HepG2 (cell line): ENCODE results near the gene CHMP4B. TPM values are rescaled to one million over a fixed set of nuclear protein-coding genes. Genes with fewer than 3 reads are reported as not detected.

Experiments used
- ARNT ChIP-seq: fragments of 450-650 bp; IDR thresholded peaks from 2 replicates; pipeline ENCODE4 v1.6.1; 2017
- CHD4 ChIP-seq: fragments of 200-600 bp; sonication (generic); IDR thresholded peaks from 2 replicates; pipeline ENCODE4 v1.7.0; 2017; ENCODE audit warnings: mild to moderate bottlenecking, low read length, borderline replicate concordance
- FOXO1 ChIP-seq: sonication (generic); formaldehyde crosslinking; IDR thresholded peaks from 2 replicates; pipeline ENCODE4 v1.4.0; 2020; ENCODE audit warnings: missing genetic modification reagents
- HNF4G ChIP-seq, 2 experiments: sonication (generic) in 1 of 2; formaldehyde crosslinking in 1 of 2; IDR thresholded peaks; 2 replicates each; pipeline versions ENCODE4 v1.4.0 to v1.6.1; 2011 to 2020; ENCODE audit warnings: borderline replicate concordance in 2 of 2, low read depth in 2 of 2, mild to moderate bottlenecking in 2 of 2, low read length in 1 of 2, missing genetic modification reagents in 1 of 2, moderate library complexity in 1 of 2
- KDM5B ChIP-seq: sonication (generic); formaldehyde crosslinking; IDR thresholded peaks from 2 replicates; pipeline ENCODE4 v1.4.0; 2020; ENCODE audit warnings: missing genetic modification reagents, mild to moderate bottlenecking, borderline replicate concordance
- KLF13 ChIP-seq: sonication (generic); formaldehyde crosslinking; IDR thresholded peaks from 2 replicates; pipeline ENCODE4 v1.4.0; 2020; ENCODE audit warnings: mild to moderate bottlenecking, missing genetic modification reagents
- MED1 ChIP-seq: sonication (generic); formaldehyde crosslinking; IDR thresholded peaks from 2 replicates; pipeline ENCODE4 v1.4.0; 2020; ENCODE audit warnings: missing genetic modification reagents
- NR3C1 ChIP-seq: sonication (generic); formaldehyde crosslinking; IDR thresholded peaks from 2 replicates; pipeline ENCODE4 v1.4.0; 2020; ENCODE audit warnings: missing genetic modification reagents
- PCBP1 ChIP-seq: fragments of 200-400 bp; formaldehyde crosslinking; IDR thresholded peaks from 2 replicates; pipeline ENCODE4 v1.6.1; 2017; ENCODE audit warnings: mild to moderate bottlenecking, low read depth, low read length, borderline replicate concordance
- PCBP2 ChIP-seq: fragments of 200-400 bp; formaldehyde crosslinking; optimal IDR thresholded peaks from 2 replicates; pipeline ENCODE3; 2018; ENCODE audit warnings: low read length, low read depth; ENCODE audit not compliant: poor library complexity, severe bottlenecking
- PRDM4 ChIP-seq: sonication (generic); formaldehyde crosslinking; IDR thresholded peaks from 2 replicates; pipeline ENCODE4 v1.9.0; 2021; ENCODE audit warnings: missing genetic modification reagents, borderline replicate concordance
- RARG ChIP-seq: sonication (generic); formaldehyde crosslinking; IDR thresholded peaks from 2 replicates; pipeline ENCODE4 v1.4.0; 2020; ENCODE audit warnings: low read depth, mild to moderate bottlenecking, missing genetic modification reagents
- RBFOX2 ChIP-seq: fragments of 200-400 bp; formaldehyde crosslinking; IDR thresholded peaks from 2 replicates; pipeline ENCODE4 v1.6.1; 2017; ENCODE audit warnings: low read depth, mild to moderate bottlenecking, low read length
- SP2 ChIP-seq: sonication (generic); formaldehyde crosslinking; IDR thresholded peaks from 2 replicates; pipeline ENCODE4 v1.5.1; 2020; ENCODE audit warnings: mild to moderate bottlenecking, missing genetic modification reagents
- SYNCRIP ChIP-seq: fragments of 200-400 bp; formaldehyde crosslinking; IDR thresholded peaks from 2 replicates; pipeline ENCODE4 v1.6.1; 2018; ENCODE audit warnings: mild to moderate bottlenecking, low read depth, low read length; ENCODE audit not compliant: insufficient read depth
- THAP11 ChIP-seq: IDR thresholded peaks from 2 replicates; pipeline ENCODE4 v1.6.1; 2016; ENCODE audit warnings: missing biosample characterization, missing genetic modification reagents
- TSC22D2 ChIP-seq: sonication (generic); formaldehyde crosslinking; IDR thresholded peaks from 2 replicates; pipeline ENCODE4 v1.5.1; 2020; ENCODE audit warnings: missing genetic modification reagents, mild to moderate bottlenecking, borderline replicate concordance
- U2AF1 ChIP-seq: fragments of 200-400 bp; formaldehyde crosslinking; optimal IDR thresholded peaks from 2 replicates; pipeline ENCODE3; 2017; ENCODE audit warnings: mild to moderate bottlenecking, low read depth, low read length
- ZBTB34 ChIP-seq: sonication (generic); formaldehyde crosslinking; IDR thresholded peaks from 2 replicates; pipeline ENCODE4 v1.8.0; 2022; ENCODE audit warnings: mild to moderate bottlenecking, missing genetic modification reagents
- ZBTB7B ChIP-seq: sonication (generic); formaldehyde crosslinking; IDR thresholded peaks from 2 replicates; pipeline ENCODE4 v1.4.0; 2020; ENCODE audit warnings: missing genetic modification reagents
- ZBTB8A ChIP-seq: sonication (generic); formaldehyde crosslinking; IDR thresholded peaks from 2 replicates; pipeline ENCODE4 v1.4.0; 2020; ENCODE audit warnings: mild to moderate bottlenecking, low read depth, missing genetic modification reagents, borderline replicate concordance
- ZNF572 ChIP-seq: sonication (generic); formaldehyde crosslinking; IDR thresholded peaks from 2 replicates; pipeline ENCODE4 v1.5.1; 2020; ENCODE audit warnings: mild to moderate bottlenecking, missing genetic modification reagents
- ZSCAN31 ChIP-seq: sonication (generic); formaldehyde crosslinking; IDR thresholded peaks from 2 replicates; pipeline ENCODE4 v1.5.0; 2020; ENCODE audit warnings: low read depth, mild to moderate bottlenecking, missing genetic modification reagents
- polyA plus RNA-seq, 8 experiments: library from polyadenylated mRNA; depleted of rRNA in 3 of 8; stranded (reverse) in 7 of 8; unstranded in 1 of 8; fragments of >200 nt; fragmentation: Illumina TruSeq in 4 of 8; extraction: Trizol in 4 of 8; gene quantifications; 2 replicates each; pipeline versions ENCODE4 v1.2.1 to v1.2.3, GENCODE V29; 2011 to 2016; ENCODE audit warnings: low read depth in 4 of 8, missing spikeins in 1 of 8, mixed read lengths in 1 of 8; ENCODE audit not compliant: insufficient read depth in 1 of 8
- total RNA-seq, 5 experiments: library from RNA; depleted of rRNA; stranded (reverse); fragments of >200 nt; fragmentation: Illumina TruSeq; extraction: Trizol; gene quantifications; 2 replicates each; pipeline ENCODE4 v1.2.3, GENCODE V29; 2016; ENCODE audit warnings: low read depth in 1 of 5
- TF ChIP-seq, protein P1 (sequence below): sonication (generic); formaldehyde crosslinking; IDR thresholded peaks from 2 replicates; pipeline ENCODE4 v1.5.1; 2020; ENCODE audit warnings: mild to moderate bottlenecking, missing genetic modification reagents

CHMP4B gene
- total and polyA plus RNA-seq, 2 of the 13 experiments (the other 11 are each of a cell fraction or from before 2014, with no cell fraction given), result 40.1 to 45.6 TPM

GRCh38 chr20:33812908-33813462, 1.8 kb downstream of the CHMP4B start (continued):
- no peak for TF ChIP-seq PRDM4 (CRISPR knock-in tag)
- TF ChIP-seq FOXO1, result no peak
- TF ChIP-seq ZSCAN31 (CRISPR knock-in tag), result no peak
- TF ChIP-seq THAP11 (CRISPR knock-in tag), result peak; percentile 36; the same call in 1 of the 2 replicates
- no peak for TF ChIP-seq ZNF572 (CRISPR knock-in tag)
- no peak for TF ChIP-seq SYNCRIP
- no peak for TF ChIP-seq RARG (CRISPR knock-in tag)
- TF ChIP-seq, protein P1, sequence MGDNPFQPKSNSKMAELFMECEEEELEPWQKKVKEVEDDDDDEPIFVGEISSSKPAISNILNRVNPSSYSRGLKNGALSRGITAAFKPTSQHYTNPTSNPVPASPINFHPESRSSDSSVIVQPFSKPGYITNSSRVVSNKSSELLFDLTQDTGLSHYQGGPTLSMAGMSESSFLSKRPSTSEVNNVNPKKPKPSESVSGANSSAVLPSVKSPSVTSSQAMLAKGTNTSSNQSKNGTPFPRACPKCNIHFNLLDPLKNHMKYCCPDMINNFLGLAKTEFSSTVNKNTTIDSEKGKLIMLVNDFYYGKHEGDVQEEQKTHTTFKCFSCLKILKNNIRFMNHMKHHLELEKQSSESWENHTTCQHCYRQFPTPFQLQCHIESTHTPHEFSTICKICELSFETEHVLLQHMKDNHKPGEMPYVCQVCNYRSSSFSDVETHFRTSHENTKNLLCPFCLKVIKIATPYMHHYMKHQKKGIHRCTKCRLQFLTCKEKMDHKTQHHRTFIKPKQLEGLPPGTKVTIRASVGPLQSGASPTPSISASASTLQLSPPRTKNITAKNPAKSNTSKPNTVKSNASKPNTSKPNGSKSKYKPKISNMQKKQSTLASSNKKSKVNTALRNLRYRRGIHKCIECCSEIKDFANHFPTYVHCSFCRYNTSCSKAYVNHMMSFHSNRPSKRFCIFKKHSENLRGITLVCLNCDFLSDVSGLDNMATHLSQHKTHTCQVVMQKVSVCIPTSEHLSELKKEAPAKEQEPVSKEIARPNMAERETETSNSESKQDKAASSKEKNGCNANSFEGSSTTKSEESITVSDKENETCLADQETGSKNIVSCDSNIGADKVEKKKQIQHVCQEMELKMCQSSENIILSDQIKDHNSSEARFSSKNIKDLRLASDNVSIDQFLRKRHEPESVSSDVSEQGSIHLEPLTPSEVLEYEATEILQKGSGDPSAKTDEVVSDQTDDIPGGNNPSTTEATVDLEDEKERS (CRISPR knock-in tag), result 0 out of 2 replicates have a peak, but pooled peaks have one; percentile 10
- peak; percentile 74; the same call in 1 of the 2 replicates for TF ChIP-seq CHD4
- TF ChIP-seq ARNT, result no peak
- TF ChIP-seq ZBTB34 (CRISPR knock-in tag), result no peak
- TF ChIP-seq U2AF1, result no peak
- TF ChIP-seq ZBTB7B (CRISPR knock-in tag), result 0 out of 2 replicates have a peak, but pooled peaks have one; percentile 4
- no peak for TF ChIP-seq TSC22D2 (CRISPR knock-in tag)
- 0 out of 2 replicates have a peak, but pooled peaks have one; percentile 27 for TF ChIP-seq RBFOX2
- no peak; the same call in 1 of the 2 replicates for TF ChIP-seq MED1 (CRISPR knock-in tag)
- no peak for TF ChIP-seq NR3C1 (CRISPR knock-in tag)
- TF ChIP-seq PCBP1, result no peak
- no peak for TF ChIP-seq ZBTB8A (CRISPR knock-in tag)
- no peak for TF ChIP-seq KDM5B (CRISPR knock-in tag)
- no peak for TF ChIP-seq KLF13
- TF ChIP-seq SP2, result no peak
- TF ChIP-seq PCBP2, result peak; percentile 72
- peak; percentile 89 for TF ChIP-seq HNF4G (IDR thresholded peaks at IDR 0.05; ENCODE audit: borderline replicate concordance, low read depth, low read length)
- no peak for TF ChIP-seq HNF4G (CRISPR knock-in tag; IDR thresholded peaks at IDR 0.05; ENCODE audit: borderline replicate concordance, low read depth)
